ENCODE results near the gene MYOF.
"Not testable (repeated sequence)": the region's sequence is repeated elsewhere in the genome, so short reads cannot be mapped to it uniquely, and the experiment has no call there.

The MYOF gene

GRCh38 chr10:93435621-93436397 lies 46.3 kb downstream of the MYOF start:
- DNase-seq (ENCODE audit: low read depth, low spot score) = no peak
- peak overlapping the region; percentile 99 for H3K27ac ChIP-seq

- peak overlapping the region; percentile 99 for H3K27ac ChIP-seq
- no peak for DNase-seq (ENCODE audit: low read depth, low spot score)
Measured at GRCh38 chr10:93434991-93435491, 47.1 kb downstream of the MYOF start.

GRCh38 chr10:93431361-93431760 lies 50.8 kb downstream of the MYOF start:
- no peak for DNase-seq (ENCODE audit: low read depth, low spot score)
- H3K27ac ChIP-seq = no peak overlapping the region

GRCh38 chr10:93425861-93426260 lies 56.3 kb downstream of the MYOF start:
- H3K27ac ChIP-seq = peak overlapping the region; percentile 73

GRCh38 chr10:93422118-93422517 lies 60.0 kb downstream of the MYOF start:
- H3K27ac ChIP-seq = peak overlapping the region; percentile 7
- no peak for DNase-seq (ENCODE audit: low read depth, low spot score)

More at GRCh38 chr10:93425861-93426260, 56.3 kb downstream of the MYOF start:
- no peak for DNase-seq (ENCODE audit: low read depth, low spot score)

GRCh38 chr10:93420944-93421825 lies 60.9 kb downstream of the MYOF start:
- no peak for DNase-seq (ENCODE audit: low read depth, low spot score)
- H3K27ac ChIP-seq = peak overlapping the region; percentile 7

- no peak for DNase-seq (ENCODE audit: low read depth, low spot score)
- no peak overlapping the region for H3K27ac ChIP-seq
Measured at GRCh38 chr10:93420091-93420490, 62.0 kb downstream of the MYOF start.

GRCh38 chr10:93419016-93419415 lies 63.1 kb downstream of the MYOF start:
- H3K27ac ChIP-seq; DNase-seq (ENCODE audit: low read depth, low spot score): not testable (repeated sequence)

GRCh38 chr10:93417921-93418320 lies 64.2 kb downstream of the MYOF start:
- DNase-seq (ENCODE audit: low read depth, low spot score) = no peak
- no peak overlapping the region for H3K27ac ChIP-seq

GRCh38 chr10:93417266-93417665 lies 64.9 kb downstream of the MYOF start:
- no peak overlapping the region for H3K27ac ChIP-seq
- DNase-seq (ENCODE audit: low read depth, low spot score) = no peak

GRCh38 chr10:93416824-93417223 lies 65.3 kb downstream of the MYOF start:
- no peak overlapping the region for H3K27ac ChIP-seq
- no peak for DNase-seq (ENCODE audit: low read depth, low spot score)

- H3K27ac ChIP-seq = peak overlapping the region; percentile 84
Measured at GRCh38 chr10:93415693-93416092, 66.4 kb downstream of the MYOF start.

GRCh38 chr10:93413252-93413689 lies 68.9 kb downstream of the MYOF start:
- DNase-seq (ENCODE audit: low read depth, low spot score) = no peak
- H3K27ac ChIP-seq = peak overlapping the region; percentile 84

More at GRCh38 chr10:93415693-93416092, 66.4 kb downstream of the MYOF start:
- no peak for DNase-seq (ENCODE audit: low read depth, low spot score)

GRCh38 chr10:93412801-93413200 lies 69.3 kb downstream of the MYOF start:
- no peak for DNase-seq (ENCODE audit: low read depth, low spot score)
- H3K27ac ChIP-seq = peak overlapping the region; percentile 84

GRCh38 chr10:93410697-93411348 lies 71.3 kb downstream of the MYOF start:
- DNase-seq (ENCODE audit: low read depth, low spot score) = no peak
- peak overlapping the region; percentile 84 for H3K27ac ChIP-seq

GRCh38 chr10:93408783-93409182 lies 73.4 kb downstream of the MYOF start:
- H3K27ac ChIP-seq = peak overlapping the region; percentile 84

GRCh38 chr10:93406364-93407145 lies 75.6 kb downstream of the MYOF start:
- peak overlapping the region; percentile 84 for H3K27ac ChIP-seq

More at GRCh38 chr10:93408783-93409182, 73.4 kb downstream of the MYOF start:
- no peak for DNase-seq (ENCODE audit: low read depth, low spot score)

GRCh38 chr10:93404048-93404354 lies 78.1 kb downstream of the MYOF start:
- H3K27ac ChIP-seq = peak overlapping the region; percentile 47
- DNase-seq (ENCODE audit: low read depth, low spot score) = no peak

More at GRCh38 chr10:93406364-93407145, 75.6 kb downstream of the MYOF start:
- DNase-seq (ENCODE audit: low read depth, low spot score) = no peak

- H3K27ac ChIP-seq = peak overlapping the region; percentile 47
- no peak for DNase-seq (ENCODE audit: low read depth, low spot score)
Measured at GRCh38 chr10:93403152-93404047, 78.7 kb downstream of the MYOF start.
